IPS DF 4.7 (cell line): ENCODE measurements around the gene CETP.
"Not testable (repeated sequence)": the region's sequence is repeated elsewhere in the genome, so short reads cannot be mapped to it uniquely, and the experiment has no call there.

Experiments
- DNase-seq: peaks from one replicate; pipeline ENCODE4 v3.0.0-alpha.2; 2013; ENCODE audit warnings: low spot score; ENCODE audit errors: extremely low read depth

Gene CETP

DNA sequence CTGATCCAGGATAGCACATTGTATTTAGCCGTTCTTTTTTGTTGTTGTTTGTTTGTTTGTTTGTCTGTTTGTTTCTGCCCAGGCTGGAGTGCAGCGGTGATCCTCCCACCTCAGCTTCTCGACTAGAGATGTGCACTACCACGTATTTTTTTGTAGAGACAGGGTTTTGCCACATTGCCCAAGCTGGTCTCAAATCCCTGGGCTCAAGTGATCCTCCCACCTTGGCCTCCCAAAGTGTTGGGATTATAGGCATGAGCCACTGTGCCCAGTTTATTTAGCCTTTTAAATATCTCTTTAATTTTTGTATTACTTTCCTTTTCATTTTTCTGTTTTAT, 18.4 kb downstream of the CETP start:
- no peak for DNase-seq

DNA sequence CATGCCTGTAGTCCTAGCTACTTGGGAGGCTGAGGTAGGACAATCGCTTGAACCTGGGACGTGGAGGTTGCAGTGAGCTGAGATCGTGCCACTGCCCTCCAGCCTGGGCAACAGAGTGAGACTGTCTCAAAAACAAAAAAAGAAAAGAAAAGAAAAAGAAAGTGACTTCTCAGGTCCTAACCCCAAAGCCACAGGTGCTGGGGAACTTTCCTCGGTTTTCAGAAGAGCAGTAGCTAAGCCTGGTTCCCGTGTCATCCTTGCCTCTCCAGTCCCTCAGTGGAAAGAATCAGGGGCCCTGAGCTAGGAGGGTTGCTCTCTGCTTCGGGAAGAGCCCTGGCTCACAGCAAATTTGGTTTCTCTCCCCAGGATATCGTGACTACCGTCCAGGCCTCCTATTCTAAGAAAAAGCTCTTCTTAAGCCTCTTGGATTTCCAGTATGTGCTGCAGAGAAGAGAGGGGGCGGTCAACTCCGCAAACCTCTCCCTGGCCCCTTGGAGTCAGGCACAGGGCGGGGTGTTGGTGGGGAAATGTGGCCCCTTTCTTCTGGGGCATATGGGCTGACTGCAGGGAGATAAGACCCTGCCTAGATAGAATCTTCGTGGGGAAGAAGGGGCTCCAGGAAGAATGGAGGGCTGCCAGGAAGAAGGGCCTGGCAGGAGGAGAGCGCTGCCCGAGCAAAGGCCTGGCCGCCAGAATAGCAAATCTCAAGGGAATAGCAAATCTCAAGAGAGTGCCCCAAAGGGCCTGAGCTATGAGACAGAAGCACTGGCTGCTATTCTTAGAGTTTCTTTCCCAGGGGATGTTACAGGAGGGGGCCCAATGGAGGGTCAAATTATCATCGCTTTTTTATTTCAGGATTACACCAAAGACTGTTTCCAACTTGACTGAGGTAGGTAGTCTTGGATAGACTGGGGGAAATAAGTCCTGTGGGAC, 19.3 kb downstream of the CETP start:
- DNase-seq = no peak

DNA sequence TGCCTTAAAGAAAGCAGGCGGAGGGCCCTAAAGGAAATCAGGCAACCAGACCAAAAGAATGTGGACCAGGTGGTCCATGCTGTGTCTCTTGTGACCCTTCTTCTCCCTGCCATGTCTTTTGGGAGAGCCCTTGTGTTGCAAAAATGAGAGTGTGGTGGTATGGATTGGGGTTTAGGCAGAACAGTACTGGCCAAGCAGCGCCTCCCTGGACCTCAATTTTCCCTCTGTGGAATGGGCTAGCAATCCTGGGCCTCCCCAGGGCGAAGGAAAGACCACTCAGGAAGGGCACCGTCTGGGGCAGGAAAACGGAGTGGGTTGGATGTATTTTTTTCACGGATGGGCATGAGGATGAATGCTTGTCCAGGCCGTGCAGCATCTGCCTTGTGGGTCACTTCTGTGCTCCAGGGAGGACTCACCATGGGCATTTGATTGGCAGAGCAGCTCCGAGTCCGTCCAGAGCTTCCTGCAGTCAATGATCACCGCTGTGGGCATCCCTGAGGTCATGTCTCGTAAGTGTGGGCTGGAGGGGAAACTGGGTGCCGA, 20.1 kb downstream of the CETP start:
- DNase-seq = no peak

DNA sequence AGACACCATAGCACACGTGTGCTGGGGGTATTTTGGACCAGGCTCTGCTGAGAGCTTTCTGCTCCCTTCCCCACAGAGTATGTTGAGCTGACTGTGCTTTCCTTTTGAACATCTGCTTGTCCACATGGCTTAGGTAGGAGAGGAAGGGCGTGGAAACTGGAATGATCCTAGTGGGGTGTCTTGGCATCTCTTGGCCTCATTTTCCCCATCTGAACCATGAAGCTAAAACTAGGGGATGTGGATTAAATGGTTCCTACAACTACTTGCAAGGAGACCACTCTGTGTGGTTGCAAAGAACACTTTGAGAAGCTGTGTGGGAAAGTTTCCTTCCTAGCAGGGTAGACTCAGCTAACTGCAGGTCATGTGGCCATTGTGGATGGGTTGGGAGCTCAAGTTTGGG, 20.9 kb downstream of the CETP start:
- DNase-seq = no peak

DNA sequence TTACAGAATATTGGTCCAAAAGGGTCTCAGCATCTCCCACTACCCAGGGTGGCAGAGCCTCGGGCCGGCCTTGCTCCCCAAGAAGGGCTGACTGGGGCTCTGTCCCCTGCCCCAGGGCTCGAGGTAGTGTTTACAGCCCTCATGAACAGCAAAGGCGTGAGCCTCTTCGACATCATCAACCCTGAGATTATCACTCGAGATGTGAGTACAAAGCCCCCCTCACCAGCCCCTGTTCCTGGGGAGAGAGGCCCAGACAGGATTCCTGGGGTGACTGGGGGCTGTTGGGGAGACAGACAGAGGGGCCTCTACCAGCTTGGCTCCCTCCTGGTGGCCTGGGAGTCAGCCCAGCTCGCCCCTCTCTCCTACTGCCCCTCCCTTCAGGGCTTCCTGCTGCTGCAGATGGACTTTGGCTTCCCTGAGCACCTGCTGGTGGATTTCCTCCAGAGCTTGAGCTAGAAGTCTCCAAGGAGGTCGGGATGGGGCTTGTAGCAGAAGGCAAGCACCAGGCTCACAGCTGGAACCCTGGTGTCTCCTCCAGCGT, 21.5 kb downstream of the CETP start:
- DNase-seq = no peak

GRCh38 chr16:56984639-56985038, 22.9 kb downstream of the CETP start:
- no peak for DNase-seq

GRCh38 chr16:56985288-56985961, 23.7 kb downstream of the CETP start:
- DNase-seq = no peak

DNA sequence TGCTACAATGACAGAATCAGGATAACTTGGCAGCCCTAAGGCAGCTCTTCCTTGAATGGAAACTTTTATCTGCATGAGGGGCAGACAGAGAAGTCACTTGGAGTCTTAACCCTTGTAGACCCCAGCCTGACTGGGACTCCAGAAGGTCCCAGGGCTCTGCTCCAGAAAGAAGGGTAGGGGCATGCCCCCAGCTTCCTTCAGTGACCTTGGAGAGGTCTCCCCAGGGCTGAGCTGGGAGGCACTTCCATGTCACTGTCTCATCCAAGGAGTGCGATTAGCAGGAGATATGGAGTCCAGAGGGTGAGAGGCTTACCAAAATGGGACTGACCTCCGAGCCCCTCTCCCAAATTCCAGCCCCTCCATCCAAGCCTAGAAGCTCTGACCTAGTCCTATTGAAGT, 24.2 kb downstream of the CETP start:
- no peak for DNase-seq

- no peak for DNase-seq
Measured at GRCh38 chr16:56986361-56986760, 24.6 kb downstream of the CETP start.

DNA sequence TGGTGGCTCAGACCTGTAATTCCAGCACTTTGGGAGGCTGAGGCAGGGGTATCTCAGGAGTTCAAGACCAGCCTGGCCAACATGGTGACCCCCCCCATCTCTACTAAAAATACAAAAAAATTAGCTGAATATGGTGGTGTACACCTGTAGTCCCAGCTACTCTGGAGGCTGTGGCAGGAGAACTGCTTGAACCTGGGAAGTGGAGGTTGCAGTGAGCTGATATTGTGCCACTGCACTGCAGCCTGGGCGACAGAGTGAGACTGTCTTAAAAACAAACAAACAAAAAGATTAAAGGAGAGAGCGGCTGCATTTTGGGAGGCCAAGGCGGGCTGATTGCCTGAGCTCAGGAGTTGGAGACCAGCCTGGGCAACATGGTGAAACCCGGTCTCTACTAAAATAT, 25.2 kb downstream of the CETP start:
- not testable (repeated sequence) for DNase-seq

DNA sequence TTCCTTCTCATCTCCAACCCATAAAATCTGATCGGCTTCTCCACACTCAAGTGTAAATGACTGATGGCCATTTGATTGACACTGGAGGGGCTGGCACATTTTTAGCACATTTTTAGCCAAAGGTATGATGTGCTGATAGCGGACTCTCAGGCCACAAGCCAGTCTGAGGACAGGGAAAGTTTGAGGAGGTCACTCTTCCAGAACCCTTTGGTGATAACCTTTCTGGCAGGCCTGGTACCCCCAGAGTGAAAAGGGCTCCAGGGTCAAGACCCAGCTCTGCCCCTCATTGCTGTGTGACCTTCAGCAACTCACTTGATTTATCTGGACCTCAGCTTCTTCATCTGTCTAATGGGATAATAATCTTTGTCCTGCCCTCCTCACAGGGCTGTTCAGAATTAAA, 25.9 kb downstream of the CETP start:
- DNase-seq = no peak

- no peak for DNase-seq
Measured at GRCh38 chr16:56988161-56988947, 26.6 kb downstream of the CETP start.

DNA sequence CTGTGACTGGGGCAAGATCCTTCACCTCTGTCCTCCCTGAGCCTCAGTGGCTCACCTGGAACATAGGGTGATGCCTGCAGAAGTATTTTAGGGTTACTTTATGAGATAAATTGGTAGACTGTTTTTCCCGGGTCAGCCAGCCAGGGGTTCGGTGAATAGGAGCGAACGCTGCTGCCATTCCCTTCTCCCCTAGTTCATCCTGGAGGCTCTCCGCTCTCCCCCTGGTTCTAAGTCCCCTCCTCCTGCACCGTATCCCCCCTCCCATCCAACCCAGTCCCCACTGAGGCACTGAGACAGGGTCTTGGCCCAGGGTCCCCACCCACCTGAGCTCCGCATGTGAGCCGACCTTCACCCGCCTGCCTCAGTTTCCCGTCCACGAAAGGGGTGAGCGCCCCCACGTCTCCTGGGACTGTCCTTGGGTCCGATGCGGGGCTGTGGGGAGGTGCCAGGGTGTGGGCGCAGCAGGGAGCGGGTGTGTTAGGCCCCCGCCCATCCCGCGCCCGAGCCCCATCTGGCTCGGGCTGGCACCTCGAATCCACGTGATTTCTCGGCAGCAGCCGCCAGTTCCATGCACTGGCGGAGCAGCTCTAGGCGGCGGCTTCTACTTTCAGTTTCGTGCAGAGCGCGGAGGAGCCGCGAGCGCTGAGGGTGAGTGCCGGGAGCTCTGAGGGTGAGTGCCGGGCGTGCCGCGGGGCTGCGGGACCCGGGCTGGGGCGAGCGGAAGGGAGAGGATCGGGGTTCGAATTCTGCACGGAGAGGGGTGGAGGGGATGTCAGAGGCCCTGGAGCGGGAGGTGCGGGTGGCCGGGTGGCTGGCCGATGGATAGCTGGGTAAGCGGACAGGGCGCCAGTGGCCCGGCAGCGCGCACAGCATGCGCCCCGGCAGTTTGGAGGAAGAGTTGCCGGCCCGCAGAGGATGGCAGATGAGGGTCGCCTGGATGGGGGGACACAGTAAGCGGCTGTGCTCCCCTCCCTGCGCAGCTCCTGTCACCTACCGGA, 27.5 kb downstream of the CETP start, which contains the start of gene NLRC5:
NLRC5 (plus strand) TSS at position 610 of the 998 bp plus-strand sequence. CDS start 31,156 bp downstream, outside the sequence.
- DNase-seq = no peak

GRCh38 chr16:56989988-56990387, 28.2 kb downstream of the CETP start:
- no peak for DNase-seq

DNA sequence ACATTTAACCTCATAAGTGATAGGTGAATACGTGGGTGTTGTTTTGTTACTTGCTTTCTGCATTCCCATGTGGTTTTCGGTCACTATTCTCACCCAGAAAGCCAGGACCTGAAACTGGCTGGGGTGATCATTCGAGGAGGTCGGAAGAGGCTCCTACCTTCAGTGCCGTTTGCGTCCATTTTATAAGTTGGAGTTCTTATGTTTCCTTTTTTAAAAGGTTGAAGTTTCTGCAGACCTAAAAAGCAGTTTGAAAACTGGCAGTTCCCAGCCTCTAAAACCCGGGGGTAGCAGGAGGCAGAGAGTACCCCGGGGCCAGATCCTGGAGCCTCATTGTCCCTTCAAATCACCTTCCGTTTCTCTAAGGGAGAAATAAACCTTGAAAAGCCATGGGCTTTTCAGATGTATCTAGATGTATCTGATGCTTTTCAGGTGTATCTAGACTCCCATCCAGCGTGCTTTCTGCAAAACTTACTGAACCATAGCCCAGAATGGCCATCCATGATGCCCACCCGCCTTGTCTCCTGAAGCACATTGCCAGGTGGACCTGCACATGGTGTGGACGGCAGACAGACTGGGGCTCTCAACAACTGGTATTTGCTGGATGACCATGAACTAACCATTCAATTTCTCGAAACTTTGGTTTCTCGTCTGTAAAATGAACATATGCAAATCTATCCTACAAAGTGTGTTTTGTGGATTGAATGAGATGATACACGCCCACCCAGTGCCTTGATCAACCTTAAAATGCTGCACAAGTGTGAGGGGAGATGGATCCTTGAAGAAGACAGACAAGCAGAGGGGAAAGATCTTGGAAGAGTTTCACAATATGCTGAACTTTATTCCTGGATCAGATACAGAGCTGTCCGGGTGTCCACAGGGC, 28.9 kb downstream of the CETP start:
- no peak for DNase-seq

DNA sequence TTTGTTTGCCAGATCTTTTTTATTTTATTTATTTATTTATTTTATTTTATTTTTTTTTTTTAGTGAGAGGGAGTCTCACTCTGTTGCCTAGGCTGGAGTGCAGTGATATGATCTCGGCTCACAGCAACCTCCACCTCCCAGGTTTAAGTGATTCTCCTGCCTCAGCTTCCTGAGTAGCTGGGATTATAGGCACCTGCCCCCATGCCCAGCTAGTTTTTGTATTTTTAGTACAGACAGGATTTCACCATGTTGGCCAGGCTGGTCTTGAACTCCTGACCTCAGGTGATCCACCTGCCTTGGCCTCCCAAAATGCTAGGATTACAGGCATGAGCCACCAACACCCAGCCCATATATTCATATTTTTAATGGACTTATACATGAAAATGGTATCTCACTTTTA, 30.7 kb downstream of the CETP start:
- not testable (repeated sequence) for DNase-seq

DNA sequence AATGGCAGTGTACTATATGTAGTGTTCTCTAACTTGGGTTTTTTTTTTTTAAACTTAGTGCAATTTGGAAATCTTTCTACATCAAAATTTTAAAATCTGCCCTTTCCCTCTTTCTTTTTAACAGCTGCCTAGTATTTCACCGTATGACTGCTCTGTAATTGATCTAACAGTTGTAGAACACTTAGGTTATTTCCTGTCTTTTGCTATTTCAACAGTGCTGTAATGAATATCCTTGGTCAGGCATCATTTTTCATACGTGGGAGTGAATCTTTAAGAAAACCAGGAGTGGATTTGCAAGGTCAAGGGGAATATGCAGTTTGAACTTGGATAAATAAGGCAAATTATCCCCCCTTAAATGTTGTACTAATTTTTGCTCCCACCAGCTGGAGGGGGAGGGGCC, 31.5 kb downstream of the CETP start:
- no peak for DNase-seq

GRCh38 chr16:56994311-56994710, 32.6 kb downstream of the CETP start:
- no peak for DNase-seq

- DNase-seq = no peak
Measured at GRCh38 chr16:56995136-56995805, 33.5 kb downstream of the CETP start.
